Dendritic cell treated with granulocyte-macrophage colony-stimulating factor and Interleukin-4, amounts not matched to agents 40 ng/mL and 50 ng/mL, for 4 days (primary cell): ENCODE results near the gene C20orf141.
A peak's percentile ranks its signal among the peaks of the same experiment; 100 is the strongest.

ENCODE experiments used
- H3K27ac Mint-ChIP-seq: one replicate; pipeline ENCODE4 v1.8.0; 2022; ENCODE audit warnings: mild to moderate bottlenecking, mixed read lengths
- H3K27me3 Mint-ChIP-seq: one replicate; pipeline ENCODE4 v1.8.0; 2022; ENCODE audit warnings: mild to moderate bottlenecking, mixed read lengths
- H3K36me3 Mint-ChIP-seq: one replicate; pipeline ENCODE4 v1.8.0; 2022; ENCODE audit warnings: low read depth, mixed read lengths
- H3K4me1 Mint-ChIP-seq: one replicate; pipeline ENCODE4 v1.8.0; 2022; ENCODE audit warnings: low read depth, mixed read lengths
- H3K4me3 Mint-ChIP-seq: one replicate; pipeline ENCODE4 v1.8.0; 2022; ENCODE audit warnings: mild to moderate bottlenecking, moderate library complexity, mixed read lengths
- H3K9me3 Mint-ChIP-seq: one replicate; pipeline ENCODE4 v1.8.0; 2022; ENCODE audit warnings: mixed read lengths
- intact Hi-C: fragments of 100-400 bp; cut with micrococcal nuclease; formaldehyde crosslinking; loops from one replicate; pipeline ENCODE4 v1.15.0; 2022

C20orf141 gene

DNA sequence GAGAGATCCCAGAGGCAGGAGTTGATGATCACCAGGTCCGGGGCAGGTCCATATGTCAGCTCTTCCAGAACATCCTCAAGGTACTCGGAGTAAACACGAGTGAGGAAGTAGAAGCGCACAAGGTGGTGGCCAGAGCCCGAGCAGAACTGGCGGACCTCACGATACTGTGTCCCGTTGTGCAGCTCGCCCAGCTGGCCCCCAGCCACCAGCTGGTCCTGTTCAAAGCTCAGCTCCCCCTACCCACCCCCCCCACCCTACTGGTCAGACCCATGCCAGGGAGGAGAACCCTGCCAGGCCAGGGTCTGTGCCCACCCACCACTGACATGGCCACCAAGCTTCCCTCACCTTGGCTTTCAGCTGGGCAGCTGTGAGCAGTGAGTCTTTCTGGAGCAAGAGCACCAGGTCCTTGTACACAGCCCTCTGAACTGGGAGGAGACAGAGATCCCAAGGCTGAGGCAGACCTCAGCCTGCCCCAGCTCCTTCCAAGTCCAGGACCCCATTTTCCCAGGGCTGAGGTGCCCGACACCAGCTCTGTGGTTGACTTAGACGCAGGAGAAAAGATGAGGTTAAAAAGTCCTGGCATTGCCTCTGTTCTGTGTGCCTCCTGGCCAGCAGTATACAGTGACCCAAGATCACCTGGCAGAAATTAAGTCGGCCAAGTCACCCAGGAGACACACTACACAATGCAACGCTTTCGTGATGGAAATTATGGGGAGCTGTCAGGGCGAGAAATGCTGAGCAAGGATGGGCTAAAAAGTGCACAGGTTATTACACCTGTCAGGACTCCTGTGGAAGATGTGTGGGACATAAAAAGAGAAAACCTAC lies 24.3 kb downstream of the C20orf141 start:
- Mint-ChIP-seq H3K4me1 (peaks cover 62% of the 10 kb centered on the region), H3K36me3 (peaks cover 65% of the 10 kb centered on the region), H3K27me3 (peaks cover 2% of the 10 kb centered on the region), H3K9me3 (no peaks in the 10 kb centered on the region), H3K4me3 (peak overlapping the region; percentile 69), H3K27ac (peak overlapping the region; percentile 93)
- intact Hi-C loops: no loop called here

DNA sequence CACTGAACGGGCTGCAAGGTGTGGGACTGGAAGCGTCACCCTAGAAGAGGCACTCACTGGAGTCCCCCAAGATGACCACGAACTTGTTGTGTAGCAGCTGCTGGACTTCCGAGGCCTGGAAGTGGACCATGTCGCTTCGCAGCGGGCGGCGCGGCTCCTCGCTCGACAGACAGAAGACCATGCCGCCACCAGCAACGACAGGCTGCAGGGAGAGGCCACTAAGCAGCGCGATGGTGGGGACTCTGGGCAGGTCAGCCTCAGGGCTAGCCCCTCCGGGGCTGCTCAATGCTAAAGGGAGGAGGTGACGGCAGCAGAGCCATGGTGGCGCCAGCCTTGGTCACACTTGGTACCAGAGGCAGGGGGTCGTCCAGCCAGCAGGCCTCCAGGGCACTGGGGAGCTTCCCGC lies 24.9 kb downstream of the C20orf141 start:
- no peaks in the 10 kb centered on the region for H3K9me3 Mint-ChIP-seq
- H3K36me3 Mint-ChIP-seq: peaks cover 67% of the 10 kb centered on the region
- peak overlapping the region; percentile 69 for H3K4me3 Mint-ChIP-seq
- H3K27me3 Mint-ChIP-seq: peaks cover 2% of the 10 kb centered on the region
- intact Hi-C loops: loop anchor here (1.0 to 2.0 kb wide), 2 partner anchors 7 to 31 kb away; no protein-coding TSS in a partner anchor
- H3K4me1 Mint-ChIP-seq: peaks cover 62% of the 10 kb centered on the region
- H3K27ac Mint-ChIP-seq: peak overlapping the region; percentile 93

DNA sequence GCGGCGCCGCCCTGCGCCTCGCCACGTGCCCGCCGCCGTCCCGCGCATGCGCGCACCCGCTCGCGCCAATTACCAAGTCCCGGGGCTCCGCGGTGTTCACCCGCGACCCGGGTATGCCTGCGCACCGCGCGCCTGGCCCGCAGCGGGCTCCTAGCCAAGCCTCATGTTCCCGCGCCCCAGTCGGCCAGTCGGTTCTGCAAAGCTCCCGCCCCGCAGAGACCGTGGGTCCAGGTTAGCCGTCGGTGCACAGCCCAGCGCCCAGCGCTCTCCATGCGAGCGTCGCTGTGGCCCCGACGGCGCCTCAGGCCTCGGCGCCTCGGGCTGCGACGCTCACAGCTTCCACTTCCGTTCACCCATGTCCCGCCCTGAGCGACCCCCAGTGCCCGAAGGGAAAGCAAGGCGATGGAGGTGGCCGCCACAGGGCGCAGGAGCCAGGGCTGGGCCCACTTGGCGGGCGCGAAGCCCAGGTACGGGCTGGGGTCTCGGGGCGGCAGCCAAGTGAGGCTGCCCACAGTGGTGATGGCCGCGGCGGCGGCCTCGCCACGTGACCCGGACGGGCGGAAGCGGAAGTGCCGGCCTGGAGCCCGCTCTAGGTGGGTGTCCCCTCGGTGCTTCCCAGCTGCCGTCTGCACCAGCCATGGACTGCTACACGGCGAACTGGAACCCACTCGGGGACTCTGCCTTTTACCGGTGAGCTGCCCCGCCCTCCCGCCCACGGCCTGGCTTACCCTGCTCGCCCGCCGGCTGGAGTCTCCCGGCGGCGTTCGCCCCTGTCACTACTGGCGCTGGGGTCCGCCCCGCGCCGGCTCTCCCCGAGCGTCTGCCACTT lies 25.6 kb downstream of the C20orf141 start, which contains the start of the genes PCED1A and VPS16:
PCED1A (minus strand) TSS at position 518 of the 829 bp plus-strand sequence. CDS start 743 bp downstream, outside the sequence.
VPS16 (plus strand) TSS at position 608 of the 829 bp plus-strand sequence; CDS start at position 638, 30 bp downstream.
- peak within 1 kb of the TSS; percentile 88 for H3K4me3 Mint-ChIP-seq
- peak within 1 kb of the TSS; percentile 93 for H3K27ac Mint-ChIP-seq
- peaks cover 62% of the 10 kb centered on the region for H3K4me1 Mint-ChIP-seq
- intact Hi-C loops: loop anchor here (1.0 to 2.0 kb wide), 2 partner anchors 8 to 30 kb away; no protein-coding TSS in a partner anchor
- peaks cover 67% of the 10 kb centered on the region for H3K36me3 Mint-ChIP-seq
- H3K9me3 Mint-ChIP-seq: no peaks in the 10 kb centered on the region
- H3K27me3 Mint-ChIP-seq: peaks cover 2% of the 10 kb centered on the region

DNA sequence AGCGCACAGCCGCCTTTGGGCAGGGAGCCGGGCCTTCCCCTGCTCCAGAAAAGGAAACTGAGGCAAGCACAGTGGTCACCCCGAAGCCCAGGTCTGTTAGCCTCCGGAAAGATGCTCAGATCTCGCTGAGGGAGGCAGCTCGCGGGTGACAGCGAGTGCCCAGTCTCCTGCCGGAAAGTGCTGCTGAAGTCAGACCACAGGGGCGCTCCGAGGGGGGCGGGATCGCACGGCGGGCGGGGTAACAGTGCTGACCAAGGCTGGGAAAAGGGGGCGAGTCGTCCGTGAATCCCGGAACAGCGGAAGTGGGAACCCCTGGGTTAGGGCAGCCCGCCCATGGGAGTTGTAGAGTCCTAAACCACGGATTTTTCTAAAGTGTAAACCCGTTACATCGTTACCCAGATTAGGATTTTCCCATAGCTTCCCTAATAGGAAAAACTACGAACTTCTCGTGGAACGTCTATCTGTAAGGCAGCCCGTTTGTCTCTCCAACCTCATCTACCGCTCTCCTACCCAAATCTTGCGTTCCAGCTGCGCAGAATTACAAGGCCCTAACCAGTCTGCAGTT lies 26.3 kb downstream of the C20orf141 start:
- peaks cover 55% of the 10 kb centered on the region for H3K4me1 Mint-ChIP-seq
- H3K27ac Mint-ChIP-seq: peak overlapping the region; percentile 93
- peaks cover 2% of the 10 kb centered on the region for H3K27me3 Mint-ChIP-seq
- H3K9me3 Mint-ChIP-seq: no peaks in the 10 kb centered on the region
- H3K36me3 Mint-ChIP-seq: peaks cover 60% of the 10 kb centered on the region
- intact Hi-C loops: loop anchor here (1.0 to 2.0 kb wide), 2 partner anchors 9 to 30 kb away; no protein-coding TSS in a partner anchor
- H3K4me3 Mint-ChIP-seq: peak overlapping the region; percentile 88

DNA sequence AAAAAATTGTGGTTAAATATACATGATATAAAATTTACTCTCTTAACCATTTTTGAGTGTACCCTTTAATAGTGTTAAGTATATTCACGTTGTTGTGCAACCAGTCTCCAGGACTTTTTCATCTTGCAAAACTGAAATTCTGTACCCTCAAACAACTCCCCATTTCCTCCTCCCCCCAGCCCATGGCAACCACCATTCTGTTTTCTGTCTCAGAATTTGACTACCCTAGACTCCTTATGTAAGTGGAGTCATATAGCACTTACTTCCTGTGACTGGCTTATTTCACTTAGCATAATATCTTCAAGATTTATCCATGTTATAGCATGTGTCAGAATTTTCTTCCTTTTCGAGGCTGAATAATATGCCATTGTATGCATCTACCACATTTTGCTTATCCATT lies 30.8 kb downstream of the C20orf141 start:
- Mint-ChIP-seq H3K36me3 (peaks cover 40% of the 10 kb centered on the region), H3K9me3 (no peaks in the 10 kb centered on the region), H3K27me3 (no peaks in the 10 kb centered on the region), H3K4me3 (no peak overlapping the region), H3K4me1 (peaks cover 29% of the 10 kb centered on the region), H3K27ac (no peak overlapping the region)
- intact Hi-C loops: no loop called here

DNA sequence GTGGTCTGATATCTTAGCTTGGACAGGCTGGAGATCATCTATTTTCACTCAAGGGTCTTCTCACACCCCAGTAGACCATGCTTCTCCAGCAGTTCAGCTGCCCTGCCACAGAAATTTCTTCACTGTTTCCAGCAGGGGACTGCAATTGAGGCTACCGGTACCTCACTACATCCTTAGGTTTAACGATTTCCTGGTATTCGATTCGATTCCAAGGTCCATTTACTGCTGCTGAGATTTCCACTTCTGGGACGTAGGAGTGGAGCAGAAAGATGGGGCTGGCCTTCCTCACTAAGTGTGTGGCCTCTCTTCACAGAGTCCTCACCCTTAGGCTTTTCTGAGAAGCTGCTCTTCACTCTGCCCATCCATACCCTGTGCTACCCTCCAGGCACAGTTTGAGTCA lies 31.9 kb downstream of the C20orf141 start:
- Mint-ChIP-seq H3K27ac (no peak overlapping the region), H3K4me1 (peaks cover 24% of the 10 kb centered on the region), H3K4me3 (no peak overlapping the region), H3K27me3 (no peaks in the 10 kb centered on the region), H3K9me3 (no peaks in the 10 kb centered on the region), H3K36me3 (peaks cover 33% of the 10 kb centered on the region)
- intact Hi-C loops: no loop called here

DNA sequence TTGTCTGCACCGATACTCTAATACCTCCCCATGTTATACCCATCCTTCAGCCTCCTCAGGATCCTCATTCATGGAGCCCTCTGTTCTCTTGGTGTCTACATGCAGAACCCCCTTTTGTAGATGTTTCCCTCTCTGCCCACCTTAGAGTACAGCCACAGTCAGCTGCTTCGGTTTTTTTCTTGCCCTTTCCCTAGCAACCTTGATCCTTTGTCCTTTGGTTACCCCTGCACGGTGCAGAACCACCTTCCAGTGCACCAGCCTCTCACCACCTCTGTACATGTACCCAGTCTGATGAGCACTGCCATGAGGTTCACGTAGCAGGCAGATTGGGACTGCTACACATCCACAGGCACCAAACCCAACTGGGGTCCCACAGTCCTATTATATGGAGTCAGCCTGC lies 33.0 kb downstream of the C20orf141 start:
- H3K27ac Mint-ChIP-seq: no peak overlapping the region
- no peaks in the 10 kb centered on the region for H3K9me3 Mint-ChIP-seq
- H3K36me3 Mint-ChIP-seq: peaks cover 33% of the 10 kb centered on the region
- intact Hi-C loops: no loop called here
- H3K4me3 Mint-ChIP-seq: no peak overlapping the region
- peaks cover 28% of the 10 kb centered on the region for H3K4me1 Mint-ChIP-seq
- H3K27me3 Mint-ChIP-seq: no peaks in the 10 kb centered on the region

DNA sequence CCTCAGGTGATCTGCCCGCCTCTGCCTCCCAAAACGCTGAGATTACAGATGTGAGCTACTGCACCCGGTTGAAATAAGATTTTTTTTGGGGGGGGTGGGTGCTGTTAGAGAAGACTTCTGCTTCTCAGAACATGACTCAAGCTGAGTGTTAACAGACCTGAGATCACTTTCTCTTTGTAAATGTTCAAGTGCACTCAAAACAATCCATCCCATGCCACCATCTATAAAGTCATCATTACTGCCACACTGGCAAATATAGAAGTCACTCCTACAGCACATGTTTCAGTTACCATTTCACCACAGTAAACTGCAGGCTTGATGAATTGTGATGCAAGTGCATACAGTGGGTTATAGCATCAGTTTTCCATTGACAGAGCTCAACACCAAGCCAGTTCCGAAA lies 34.7 kb downstream of the C20orf141 start:
- Mint-ChIP-seq H3K36me3 (peaks cover 30% of the 10 kb centered on the region), H3K4me1 (peaks cover 21% of the 10 kb centered on the region), H3K27ac (no peak overlapping the region), H3K9me3 (no peaks in the 10 kb centered on the region), H3K27me3 (no peaks in the 10 kb centered on the region), H3K4me3 (no peak overlapping the region)
- intact Hi-C loops: no loop called here

DNA sequence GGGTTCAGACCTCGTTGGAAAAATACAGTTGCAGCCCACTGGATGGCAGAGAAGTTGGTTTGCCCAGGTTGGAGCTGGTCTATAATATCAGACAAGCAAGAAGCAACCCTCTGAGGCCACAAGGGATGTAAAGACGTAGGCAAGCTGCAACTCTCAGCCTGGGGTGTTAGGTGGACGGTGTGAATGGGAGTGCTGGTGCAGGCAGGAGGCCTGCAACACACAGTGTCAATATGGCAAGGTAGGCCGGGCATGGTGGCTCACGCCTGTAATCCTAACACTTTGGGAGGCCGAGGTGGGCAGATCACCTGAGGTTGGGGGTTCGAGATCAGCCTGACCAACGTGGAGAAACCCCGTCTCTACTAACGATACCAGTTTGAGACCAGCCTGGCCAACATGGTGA lies 36.3 kb downstream of the C20orf141 start:
- intact Hi-C loops: loop anchor here (5.0 kb wide), 1 partner anchor 94 kb away; no protein-coding TSS in a partner anchor
- H3K9me3 Mint-ChIP-seq: no peaks in the 10 kb centered on the region

DNA sequence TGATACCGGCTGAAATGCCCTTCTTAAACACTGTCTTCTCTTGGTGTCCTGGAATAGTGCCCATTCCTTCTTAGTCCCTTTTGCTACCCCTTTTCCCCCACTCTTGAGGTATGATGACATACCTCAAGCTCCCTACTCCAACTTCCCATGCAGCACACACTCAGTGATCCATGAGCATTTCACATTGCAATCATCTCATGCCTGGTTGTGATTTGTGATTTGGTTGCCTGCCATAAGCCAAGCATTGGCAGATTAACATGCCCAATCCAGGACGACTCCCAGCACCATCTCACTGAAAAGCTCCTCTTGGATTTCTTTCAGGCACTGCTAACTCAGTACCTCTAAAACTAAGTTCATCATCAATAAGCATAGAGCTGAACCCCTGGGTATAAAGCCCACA lies 43.8 kb downstream of the C20orf141 start:
- intact Hi-C loops: no loop called here

More for the DNA sequence above, 36.3 kb downstream of the C20orf141 start:
- Mint-ChIP-seq H3K36me3 (peaks cover 24% of the 10 kb centered on the region), H3K27ac (no peak overlapping the region), H3K27me3 (no peaks in the 10 kb centered on the region), H3K4me1 (peaks cover 12% of the 10 kb centered on the region), H3K4me3 (no peak overlapping the region)

DNA sequence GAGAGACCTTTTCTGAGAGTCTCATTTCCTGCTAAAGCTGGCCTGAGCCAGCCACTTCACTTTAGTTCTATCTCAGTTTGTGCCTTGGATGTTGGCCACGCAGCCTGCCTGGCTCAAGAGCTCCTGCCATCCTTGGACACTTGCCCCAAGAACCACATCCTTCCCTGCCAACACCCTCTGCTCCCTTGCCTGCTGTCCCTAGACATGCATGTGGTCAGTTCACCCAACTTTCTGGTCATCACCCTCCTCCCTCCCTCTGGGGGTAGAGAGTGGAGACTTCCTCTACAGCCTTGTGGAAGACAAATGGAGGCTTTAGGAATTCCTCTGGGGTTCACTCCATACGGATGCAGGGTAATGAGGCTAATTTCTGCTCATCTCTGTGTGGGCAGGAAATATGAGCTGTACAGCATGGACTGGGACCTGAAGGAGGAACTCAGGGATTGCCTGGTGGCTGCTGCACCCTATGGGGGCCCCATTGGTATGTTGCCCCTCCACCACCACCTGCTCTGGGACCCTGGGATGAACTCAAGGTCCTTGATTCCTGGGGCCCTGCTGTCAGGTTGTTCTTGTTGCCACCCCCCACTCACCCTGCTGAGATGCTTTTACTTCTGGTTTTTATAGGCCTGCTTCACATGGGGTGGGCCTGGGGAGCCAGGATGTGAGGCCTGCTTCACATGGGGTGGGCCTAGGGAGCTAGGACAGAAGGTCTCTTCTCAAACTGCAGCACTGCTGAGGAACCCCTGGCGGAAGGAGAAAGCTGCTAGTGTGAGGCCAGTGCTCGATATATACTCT lies 44.7 kb downstream of the C20orf141 start:
- Mint-ChIP-seq H3K9me3 (no peaks in the 10 kb centered on the region), H3K27ac (no peak overlapping the region), H3K27me3 (no peaks in the 10 kb centered on the region), H3K4me3 (no peak overlapping the region), H3K36me3 (peaks cover 56% of the 10 kb centered on the region), H3K4me1 (peaks cover 6% of the 10 kb centered on the region)
- intact Hi-C loops: loop anchor here (10.0 kb wide), 1 partner anchor 165 kb away; the partner anchor contains the start of gene EBF4

More for the DNA sequence above, 43.8 kb downstream of the C20orf141 start:
- Mint-ChIP-seq H3K4me1 (peaks cover 6% of the 10 kb centered on the region), H3K9me3 (no peaks in the 10 kb centered on the region), H3K27ac (no peak overlapping the region), H3K36me3 (peaks cover 53% of the 10 kb centered on the region), H3K4me3 (no peak overlapping the region), H3K27me3 (no peaks in the 10 kb centered on the region)

DNA sequence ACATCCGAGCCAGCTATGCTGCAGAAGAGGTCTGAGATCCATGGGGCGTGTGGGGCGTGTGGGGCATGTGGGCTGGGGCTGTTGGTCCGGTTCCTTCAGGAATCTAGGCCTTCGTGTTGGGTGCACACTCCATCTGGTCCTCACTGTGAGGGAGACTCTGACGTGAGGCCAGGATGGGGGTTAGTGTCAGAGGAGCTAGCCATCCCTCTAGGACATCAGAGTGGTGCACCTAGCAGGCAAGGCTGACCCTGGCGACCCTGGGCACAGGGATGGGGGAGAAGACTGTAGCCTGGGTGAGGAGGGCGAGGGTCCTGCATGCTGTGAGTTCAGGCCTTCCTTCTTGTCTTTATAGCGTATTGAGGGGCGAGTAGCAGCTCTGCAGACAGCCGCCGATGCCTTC lies 49.8 kb downstream of the C20orf141 start:
- Mint-ChIP-seq H3K9me3 (no peaks in the 10 kb centered on the region), H3K4me1 (peaks cover 16% of the 10 kb centered on the region), H3K27ac (no peak overlapping the region), H3K4me3 (no peak overlapping the region), H3K27me3 (no peaks in the 10 kb centered on the region), H3K36me3 (peaks cover 82% of the 10 kb centered on the region)
- intact Hi-C loops: loop anchor here (10.0 kb wide), 1 partner anchor 170 kb away; the partner anchor contains the start of gene EBF4

DNA sequence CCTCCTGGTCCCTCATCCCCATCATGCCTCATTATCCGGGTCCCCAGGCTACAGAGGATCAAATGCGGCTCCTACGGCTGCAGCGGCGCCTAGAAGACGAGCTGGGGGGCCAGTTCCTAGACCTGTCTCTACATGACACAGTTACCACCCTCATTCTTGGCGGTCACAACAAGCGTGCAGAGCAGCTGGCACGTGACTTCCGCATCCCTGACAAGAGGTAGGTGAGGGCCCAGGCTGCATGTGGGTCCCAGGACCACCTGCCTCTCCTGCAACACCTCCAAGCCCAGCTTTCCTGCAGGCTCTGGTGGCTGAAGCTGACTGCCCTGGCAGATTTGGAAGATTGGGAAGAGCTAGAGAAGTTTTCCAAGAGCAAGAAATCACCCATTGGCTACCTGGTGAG lies 50.3 kb downstream of the C20orf141 start:
- peaks cover 16% of the 10 kb centered on the region for H3K4me1 Mint-ChIP-seq
- H3K27ac Mint-ChIP-seq: no peak overlapping the region

More for the DNA sequence above, 50.3 kb downstream of the C20orf141 start:
- no peaks in the 10 kb centered on the region for H3K27me3 Mint-ChIP-seq
- H3K9me3 Mint-ChIP-seq: no peaks in the 10 kb centered on the region
- peaks cover 77% of the 10 kb centered on the region for H3K36me3 Mint-ChIP-seq
- no peak overlapping the region for H3K4me3 Mint-ChIP-seq
- intact Hi-C loops: loop anchor here (10.0 kb wide), 1 partner anchor 170 kb away; the partner anchor contains the start of gene EBF4
